WTC11 (cell line): ENCODE measurements around the gene CASR.

Experiments
- CBFB ChIP-seq: sonication (generic); formaldehyde crosslinking; IDR thresholded peaks from 2 replicates; pipeline ENCODE4 v1.8.1; 2022; ENCODE audit warnings: mild to moderate bottlenecking, low read depth, missing genetic modification reagents
- CREM ChIP-seq: sonication (generic); formaldehyde crosslinking; IDR thresholded peaks from 2 replicates; pipeline ENCODE4 v1.8.1; 2022; ENCODE audit warnings: mild to moderate bottlenecking, missing genetic modification reagents, moderate library complexity
- SP1 ChIP-seq: sonication (generic); formaldehyde crosslinking; conservative IDR thresholded peaks from 2 replicates; pipeline ENCODE4 v1.8.1; 2022; ENCODE audit warnings: missing genetic modification reagents
- ZSCAN18 ChIP-seq: fragments of 250-450 bp; sonication (Bioruptor Pico); IDR thresholded peaks from 2 replicates; pipeline ENCODE4 v2.1.2; 2022; ENCODE audit warnings: mild to moderate bottlenecking, moderate library complexity

GRCh38 chr3:122184591-122184929, 1.1 kb downstream of the CASR start:
- TF ChIP-seq ZSCAN18 (CRISPR knock-in tag) (no peak), CBFB (CRISPR knock-in tag) (no peak), CREM (CRISPR knock-in tag) (no peak), SP1 (CRISPR knock-in tag) (no peak; the same call in 1 of the 2 replicates)
